Left forelimb (tissue), 1 donor: ENCODE measurements around the gene CLK2.
A peak's percentile ranks its signal among the peaks of the same experiment; 100 is the strongest.
"Not testable (repeated sequence)": the region's sequence is repeated elsewhere in the genome, so short reads cannot be mapped to it uniquely, and the experiment has no call there.

Experiments used
- DNase-seq: peaks from one replicate; pipeline ENCODE4 v3.0.0-alpha.2; 2018; ENCODE audit warnings: low spot score

CLK2 gene

GRCh38 chr1:155242805-155243358 is 30.4 kb downstream of the CLK2 start:
- no peak for DNase-seq

GRCh38 chr1:155241841-155242264 is 31.5 kb downstream of the CLK2 start:
- no peak for DNase-seq

GRCh38 chr1:155241069-155241679 is 32.1 kb downstream of the CLK2 start:
- DNase-seq = no peak

DNA sequence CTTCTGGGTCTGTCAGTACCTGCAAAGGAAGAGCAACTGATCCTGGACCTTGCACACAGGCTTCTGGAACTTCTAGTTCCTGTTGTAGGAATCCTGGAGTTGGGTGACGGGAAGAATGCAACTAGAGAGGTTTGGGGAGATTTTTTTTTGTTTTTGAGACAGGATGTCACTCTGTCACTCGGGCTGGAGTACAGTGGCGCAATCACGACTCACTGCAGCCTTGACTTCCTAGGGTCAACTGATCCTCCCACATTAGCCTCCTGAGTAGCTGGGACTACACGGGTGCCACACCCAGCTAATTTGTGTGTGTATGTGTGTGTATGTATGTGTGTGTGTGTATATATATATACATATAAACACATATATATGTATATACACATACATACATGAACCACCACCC is 36.9 kb downstream of the CLK2 start:
- no peak for DNase-seq

GRCh38 chr1:155235375-155235774 is 37.9 kb downstream of the CLK2 start:
- not testable (repeated sequence) for DNase-seq

GRCh38 chr1:155233502-155233901 is 39.8 kb downstream of the CLK2 start:
- not testable (repeated sequence) for DNase-seq

- DNase-seq = peak; percentile 85
These were observed 41.0 kb downstream of the CLK2 start for GRCh38 chr1:155232001-155232978.

DNA sequence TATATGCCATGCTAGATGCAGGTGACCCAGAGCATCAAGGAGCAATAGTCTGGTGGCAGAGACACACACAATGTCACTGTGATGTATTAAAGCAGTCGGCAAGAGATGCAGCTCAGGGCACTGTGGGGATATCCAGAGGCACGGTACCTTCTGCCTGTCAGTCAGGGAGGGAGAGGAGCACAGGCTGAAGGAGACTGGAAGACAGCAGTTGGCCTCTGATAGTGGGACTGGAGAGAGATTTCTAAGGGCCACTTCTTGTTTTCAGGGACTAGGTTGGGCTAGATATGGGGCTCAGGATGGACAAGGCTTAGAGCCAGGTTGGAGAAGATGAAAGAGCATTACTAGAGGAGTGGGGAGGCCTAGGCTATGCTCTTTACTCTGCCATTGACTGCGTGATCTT is 42.0 kb downstream of the CLK2 start:
- not testable (repeated sequence) for DNase-seq

GRCh38 chr1:155228096-155228427 is 45.2 kb downstream of the CLK2 start:
- DNase-seq = no peak

DNA sequence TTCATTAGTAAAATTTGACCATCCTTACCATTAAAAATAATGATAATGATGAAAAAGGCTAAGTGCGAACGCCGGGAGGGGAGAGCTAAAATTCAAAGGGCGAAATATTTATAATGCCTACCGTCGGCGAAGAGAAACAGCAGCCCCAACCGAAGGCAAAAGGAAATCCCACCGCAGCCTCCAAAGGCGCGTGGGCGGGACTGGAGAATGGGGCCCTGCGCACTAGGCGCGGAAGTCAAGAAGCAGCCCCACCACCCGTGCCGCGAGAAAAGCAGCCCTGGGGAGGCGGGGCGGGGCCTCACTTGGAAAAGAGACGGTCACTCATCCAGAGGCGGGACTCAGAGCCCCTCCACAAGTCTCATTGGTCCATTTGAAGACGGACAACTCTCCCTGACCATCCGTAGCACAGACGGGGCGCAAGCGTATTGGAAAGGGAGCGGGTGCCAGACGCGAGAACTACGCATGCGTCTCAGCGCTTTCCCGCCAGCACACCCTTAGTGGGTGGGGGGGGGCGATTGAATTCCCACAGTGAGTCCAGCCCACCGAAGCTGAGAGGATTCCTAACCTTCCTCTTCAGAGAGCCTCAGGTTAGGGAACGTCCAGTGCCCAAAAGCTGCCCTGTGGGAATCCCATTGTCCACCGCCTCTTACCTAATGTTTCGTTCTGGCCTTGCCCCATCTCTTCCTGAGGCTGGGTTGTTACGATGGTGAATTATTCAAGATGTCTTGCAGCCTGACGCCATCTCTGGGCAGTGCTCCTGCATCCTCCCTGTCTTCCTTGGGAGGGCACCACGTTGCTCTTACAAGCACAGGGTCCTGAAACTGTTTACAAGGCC is 45.8 kb downstream of the CLK2 start:
- DNase-seq = peak; percentile 99

- DNase-seq = no peak
These were observed 46.4 kb downstream of the CLK2 start for GRCh38 chr1:155226910-155227260.

GRCh38 chr1:155226188-155226909 is 47.0 kb downstream of the CLK2 start:
- peak; percentile 80 for DNase-seq

- DNase-seq = not testable (repeated sequence)
These were observed 47.9 kb downstream of the CLK2 start for GRCh38 chr1:155225404-155225759.

DNA sequence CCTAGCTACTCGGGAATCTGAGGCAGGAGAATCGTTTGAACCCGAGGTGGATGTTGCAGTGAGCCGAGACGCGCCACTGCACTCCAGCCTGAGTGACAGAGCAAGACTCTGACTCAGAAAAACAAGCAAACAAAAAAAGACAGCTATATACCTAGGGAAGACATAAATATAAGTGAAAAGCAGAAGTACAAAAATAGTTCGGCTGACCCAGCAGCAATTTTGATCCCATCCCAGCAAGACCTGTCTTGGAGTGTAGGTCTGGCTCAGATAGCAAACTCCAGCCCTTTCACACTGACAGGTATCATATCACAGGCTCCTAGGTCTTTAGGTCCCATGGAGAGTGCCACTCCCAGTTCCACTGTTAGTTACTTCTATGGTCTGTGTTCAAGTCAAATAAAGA is 50.3 kb downstream of the CLK2 start:
- DNase-seq = no peak

DNA sequence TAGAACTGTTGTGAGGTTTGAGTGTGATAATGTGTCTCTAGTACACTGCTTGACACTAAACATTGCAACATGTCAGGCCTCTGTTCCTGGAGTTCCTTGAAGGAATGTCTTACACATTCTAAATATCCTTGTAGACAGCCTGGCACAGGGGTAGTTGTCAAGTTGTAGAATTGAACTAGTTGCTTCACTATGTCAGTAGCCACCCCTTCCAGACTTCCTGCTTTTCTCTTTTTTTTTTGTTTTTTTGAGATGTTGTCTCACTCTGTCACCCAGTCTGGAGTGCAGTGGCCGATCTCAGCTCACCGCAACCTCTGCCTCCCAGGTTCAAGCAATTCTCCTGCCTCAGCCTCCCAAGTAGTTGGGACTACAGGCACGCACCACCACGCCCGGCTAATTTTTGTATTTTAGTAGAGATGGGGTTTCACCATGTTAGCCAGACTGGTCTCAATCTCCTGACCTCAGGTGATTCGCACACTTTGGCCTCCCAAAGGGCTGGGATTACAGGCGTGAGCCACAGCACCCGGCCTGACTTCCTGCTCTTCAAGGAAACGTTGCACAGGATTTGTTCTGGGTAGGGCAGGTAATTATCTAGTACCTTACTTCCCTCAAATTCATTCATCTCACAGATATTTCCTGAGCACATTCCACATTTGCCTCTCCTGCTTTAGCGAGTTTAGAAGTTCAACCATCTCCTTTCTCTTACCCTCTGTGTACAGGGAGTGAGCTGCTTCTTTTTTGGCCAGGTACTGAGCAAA is 52.9 kb downstream of the CLK2 start:
- DNase-seq = not testable (repeated sequence)

DNA sequence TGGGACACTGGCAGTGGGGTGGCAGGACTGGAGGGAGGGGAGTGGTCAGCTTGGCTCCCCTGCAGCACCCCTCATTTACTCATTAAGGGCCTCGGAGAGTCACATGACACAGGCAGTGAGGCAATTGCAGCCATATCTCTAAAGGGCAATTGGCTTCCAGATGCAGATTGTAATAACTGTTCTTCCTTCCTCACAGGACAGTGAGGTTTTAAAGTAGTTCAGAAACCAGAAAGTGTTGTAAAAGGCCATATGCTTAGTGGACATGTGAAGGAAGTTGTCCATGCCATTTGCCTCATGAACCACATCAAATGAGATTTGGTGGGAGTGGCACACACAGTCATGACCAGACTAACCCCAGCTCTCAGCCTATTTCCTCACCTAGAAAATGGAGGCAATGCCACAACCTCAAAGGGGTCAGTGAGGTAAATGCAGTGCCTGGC is 53.7 kb downstream of the CLK2 start:
- DNase-seq = no peak

GRCh38 chr1:155218854-155219591 is 54.3 kb downstream of the CLK2 start:
- no peak for DNase-seq

DNA sequence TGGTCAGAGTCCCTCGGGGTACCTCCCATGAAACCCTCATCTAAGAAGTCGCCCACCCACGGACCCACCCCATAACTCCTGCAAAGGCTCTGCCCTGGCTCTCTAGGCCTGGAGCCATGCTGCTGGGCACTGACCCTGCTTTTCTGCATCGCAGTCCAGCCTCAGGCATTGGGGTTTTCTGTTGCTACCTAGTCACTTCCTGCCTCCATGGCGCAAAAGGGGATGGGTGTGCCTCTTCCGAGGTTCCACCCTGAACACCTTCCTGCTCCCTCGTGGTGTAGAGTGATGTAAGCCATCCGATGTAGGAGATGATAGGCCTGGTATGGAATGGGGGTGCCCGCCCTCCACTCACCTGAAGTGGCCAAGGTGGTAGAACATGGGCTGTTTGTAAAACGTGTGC is 58.6 kb downstream of the CLK2 start:
- not testable (repeated sequence) for DNase-seq
